HG03159 (cell line): ENCODE measurements around the gene OR5B17.
"Not testable (repeated sequence)": the region's sequence is repeated elsewhere in the genome, so short reads cannot be mapped to it uniquely, and the experiment has no call there.

Source experiments
- ATAC-seq: cut with Tn5 transposase; IDR thresholded peaks from one replicate; pipeline ENCODE4 v1.9.1; 2021; ENCODE audit warnings: mild to moderate bottlenecking, moderate library complexity; ENCODE audit not compliant: unreplicated experiment

Gene OR5B17

GRCh38 chr11:58358969-58359368 is at the start of gene OR5B17:
TSS of gene OR5B17 (minus strand) at chr11:58359069. CDS start at chr11:58359069, 0 bp downstream.
- no peak for ATAC-seq

DNA sequence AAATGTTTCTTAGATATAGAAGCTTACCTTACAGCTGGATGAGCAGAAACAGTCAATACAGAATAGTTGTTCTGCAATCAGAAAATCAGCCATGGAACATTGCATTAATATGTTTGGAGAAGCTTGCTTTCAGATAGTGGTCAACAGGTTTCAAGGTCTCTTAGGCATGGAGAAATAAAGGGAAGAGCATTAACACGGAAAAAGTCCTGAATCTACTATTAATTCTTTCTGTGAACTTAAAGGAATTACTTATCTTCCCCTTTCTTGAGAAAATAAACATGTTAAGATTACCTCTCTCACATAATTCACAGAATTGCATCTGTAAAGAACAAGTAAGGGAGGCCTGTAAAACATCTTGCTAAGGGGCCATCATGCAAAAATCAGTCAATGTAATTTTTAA is 47.9 kb upstream of the OR5B17 start, which contains the start of gene OR5B3:
Gene OR5B3 (minus strand): TSS at position 101 of the 400 bp plus-strand sequence. CDS start 3,465 bp downstream, outside the sequence.
- no peak for ATAC-seq

DNA sequence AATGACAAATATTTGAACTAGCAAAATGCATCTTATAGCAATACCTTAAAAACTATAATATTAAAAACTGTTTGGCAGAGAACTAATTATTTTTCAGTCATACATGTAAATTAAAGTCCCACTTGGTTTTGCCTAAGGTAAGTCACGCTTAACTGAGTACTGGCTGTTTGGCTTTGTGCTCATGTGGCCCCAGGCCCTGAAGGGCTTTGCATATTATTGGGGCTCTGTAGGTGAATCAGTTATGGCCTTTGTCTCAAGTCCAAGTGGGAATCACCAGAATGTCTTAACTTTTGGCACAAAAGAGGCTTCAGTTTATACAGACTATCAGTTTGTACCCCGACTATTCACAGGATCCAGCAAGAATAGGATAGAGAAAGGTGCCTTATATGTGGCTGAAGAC is 40.8 kb upstream of the OR5B17 start:
- ATAC-seq: not testable (repeated sequence)

DNA sequence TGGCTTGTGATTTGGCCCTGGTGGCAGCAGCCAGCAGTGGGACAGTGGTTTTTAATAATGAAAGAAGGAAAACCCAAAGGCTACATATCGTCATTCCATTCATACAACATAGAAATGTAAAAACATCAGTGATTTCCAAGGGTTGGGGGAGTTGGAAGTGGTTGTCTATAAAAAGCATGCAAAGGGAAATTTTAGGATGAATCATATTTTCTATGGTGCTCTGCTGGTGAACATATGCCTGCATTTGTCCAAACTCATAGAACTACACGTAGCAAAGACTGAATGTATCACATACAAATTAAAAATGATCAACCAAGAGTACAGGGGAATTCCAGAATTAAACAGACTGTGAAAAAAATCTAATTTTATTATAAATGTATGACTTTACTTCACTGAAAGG is 36.7 kb upstream of the OR5B17 start:
- no peak for ATAC-seq

DNA sequence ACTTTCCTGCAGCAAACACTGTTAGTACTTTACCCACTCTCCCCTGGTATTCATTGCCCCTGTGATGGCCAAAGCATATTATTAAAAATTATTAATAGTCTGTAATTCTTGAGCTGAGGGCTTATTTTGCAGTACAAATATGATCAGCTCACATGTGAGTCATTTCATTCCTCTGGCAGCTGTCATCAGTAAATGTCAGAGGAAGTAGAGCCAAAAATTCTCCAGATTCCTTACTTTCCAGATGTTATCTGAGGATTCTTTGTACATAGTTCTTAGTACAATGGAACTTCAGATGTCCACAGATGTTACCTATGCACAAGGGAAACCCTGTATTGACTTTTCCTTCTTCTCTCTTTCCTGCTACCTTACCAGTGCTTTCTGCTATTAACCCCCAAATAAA is 35.3 kb upstream of the OR5B17 start:
- no peak for ATAC-seq

DNA sequence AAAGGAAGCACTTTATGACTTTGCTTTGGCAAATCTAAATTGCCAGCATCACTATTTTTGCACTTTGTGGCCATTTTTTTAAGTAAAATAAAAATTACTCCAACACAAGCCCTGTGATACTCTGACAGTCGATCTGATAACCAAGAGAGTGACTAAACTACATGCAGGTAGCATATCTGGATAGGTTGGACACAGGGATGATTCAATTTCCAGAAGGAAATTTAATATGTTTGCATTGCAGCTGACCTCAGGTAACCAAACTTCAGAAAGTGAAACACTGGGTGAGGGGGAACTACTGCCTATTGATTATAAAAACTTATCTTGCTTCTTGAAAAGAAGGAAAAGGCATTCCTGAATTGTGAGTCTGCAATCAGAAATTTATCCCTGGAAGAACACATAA is 33.9 kb upstream of the OR5B17 start:
- no peak for ATAC-seq

DNA sequence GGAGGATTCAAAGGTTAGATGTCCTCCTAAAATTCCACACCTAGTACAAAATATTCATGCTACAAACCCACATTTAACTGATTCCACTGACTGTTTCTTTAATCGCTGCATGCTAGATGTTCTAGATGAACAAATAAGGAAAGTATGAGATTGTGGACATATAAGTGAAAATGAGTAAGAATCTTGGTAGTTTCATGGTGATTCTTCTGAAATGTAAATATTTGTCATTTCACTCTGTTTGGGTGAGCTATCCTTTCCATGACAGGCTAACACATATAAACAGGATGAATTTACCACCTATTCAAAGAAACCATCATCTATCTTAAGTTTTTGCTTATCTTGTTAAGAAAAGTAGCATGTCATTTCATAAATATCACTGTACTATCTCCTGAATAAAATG is 33.0 kb upstream of the OR5B17 start:
- ATAC-seq: no peak

- no peak for ATAC-seq
These were observed 31.7 kb upstream of the OR5B17 start for GRCh38 chr11:58390551-58391063.

DNA sequence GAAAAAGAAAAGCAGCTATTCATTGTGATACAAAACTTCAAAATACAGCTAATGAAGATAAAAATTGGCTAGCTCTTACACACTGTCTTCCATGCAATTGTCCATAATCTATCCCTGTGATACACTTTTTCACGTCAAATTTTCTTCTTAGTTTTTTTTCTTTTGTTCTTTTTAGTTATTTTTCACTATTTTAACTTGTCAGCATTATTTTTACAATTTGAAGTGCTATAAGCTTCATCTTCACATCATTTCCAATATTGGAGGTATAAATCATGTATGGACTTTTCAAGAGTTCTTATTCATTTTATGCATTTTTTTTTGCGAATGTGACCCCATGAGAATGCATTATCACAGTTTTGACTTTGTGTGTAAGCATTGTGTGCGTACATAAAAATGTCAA is 4.1 kb downstream of the OR5B17 start:
- no peak for ATAC-seq

DNA sequence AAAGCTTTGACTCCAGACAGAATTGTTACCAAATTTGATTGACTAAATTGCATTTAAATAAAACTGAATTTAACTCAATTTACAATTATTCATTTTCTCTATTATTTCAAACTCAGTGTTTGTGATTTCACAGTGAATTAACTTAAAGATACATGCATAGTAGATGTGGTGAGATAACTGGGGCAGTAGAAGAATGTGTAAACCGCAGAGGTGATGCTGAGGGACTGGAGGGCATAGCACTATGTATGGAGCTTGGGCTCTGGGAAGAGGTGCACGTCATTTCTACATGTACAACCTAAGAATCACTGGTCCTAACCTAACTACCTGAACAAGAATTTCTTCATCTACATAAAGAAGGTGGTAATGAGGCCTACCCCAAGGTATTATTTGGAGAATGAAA is 13.7 kb downstream of the OR5B17 start:
- no peak for ATAC-seq

GRCh38 chr11:58334708-58335107 is 24.2 kb downstream of the OR5B17 start:
- no peak for ATAC-seq

DNA sequence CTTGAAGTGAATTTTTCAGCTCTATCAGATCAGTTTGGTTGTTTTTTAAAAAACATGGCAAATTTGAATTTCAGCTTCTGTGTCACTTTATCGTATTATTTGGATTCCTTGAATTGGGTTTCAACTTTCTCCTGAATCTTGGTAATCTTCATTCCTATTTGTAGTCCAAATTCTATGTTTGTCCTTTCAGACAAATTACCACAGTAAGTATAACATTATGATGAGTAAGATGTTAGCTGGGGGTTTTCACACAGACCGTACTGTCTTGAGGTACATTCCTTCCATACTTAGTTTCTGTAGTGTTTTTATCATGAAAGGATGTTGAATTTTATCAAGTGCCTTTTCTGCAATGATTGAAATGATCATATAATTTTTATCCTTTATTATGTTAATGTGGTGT is 28.0 kb downstream of the OR5B17 start:
- ATAC-seq: no peak

DNA sequence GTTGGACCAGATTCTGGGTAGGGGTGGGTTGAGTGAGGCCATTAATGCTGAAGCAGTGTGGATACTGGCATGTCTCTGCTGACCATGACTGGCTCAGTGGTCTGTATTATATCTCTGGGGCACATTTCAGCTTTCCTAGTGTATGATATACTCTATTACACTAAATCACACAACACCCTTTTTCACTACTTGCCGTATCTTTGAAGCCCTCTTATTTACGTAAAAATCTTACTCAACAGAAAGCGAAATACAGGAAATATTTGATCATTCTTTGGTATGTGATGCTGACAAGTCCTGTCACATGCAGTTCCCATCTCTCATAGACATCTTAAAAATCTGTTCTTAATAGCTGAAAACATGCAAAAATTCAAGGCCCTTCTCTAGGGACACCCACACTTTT is 40.3 kb downstream of the OR5B17 start:
- no peak for ATAC-seq

- peak; percentile 80 for ATAC-seq
These were observed 42.7 kb downstream of the OR5B17 start for GRCh38 chr11:58316142-58316541.
